ENCODE results near the gene NSMCE1.
"Not testable (repeated sequence)": the region's sequence is repeated elsewhere in the genome, so short reads cannot be mapped to it uniquely, and the experiment has no call there.

Gene NSMCE1

DNA sequence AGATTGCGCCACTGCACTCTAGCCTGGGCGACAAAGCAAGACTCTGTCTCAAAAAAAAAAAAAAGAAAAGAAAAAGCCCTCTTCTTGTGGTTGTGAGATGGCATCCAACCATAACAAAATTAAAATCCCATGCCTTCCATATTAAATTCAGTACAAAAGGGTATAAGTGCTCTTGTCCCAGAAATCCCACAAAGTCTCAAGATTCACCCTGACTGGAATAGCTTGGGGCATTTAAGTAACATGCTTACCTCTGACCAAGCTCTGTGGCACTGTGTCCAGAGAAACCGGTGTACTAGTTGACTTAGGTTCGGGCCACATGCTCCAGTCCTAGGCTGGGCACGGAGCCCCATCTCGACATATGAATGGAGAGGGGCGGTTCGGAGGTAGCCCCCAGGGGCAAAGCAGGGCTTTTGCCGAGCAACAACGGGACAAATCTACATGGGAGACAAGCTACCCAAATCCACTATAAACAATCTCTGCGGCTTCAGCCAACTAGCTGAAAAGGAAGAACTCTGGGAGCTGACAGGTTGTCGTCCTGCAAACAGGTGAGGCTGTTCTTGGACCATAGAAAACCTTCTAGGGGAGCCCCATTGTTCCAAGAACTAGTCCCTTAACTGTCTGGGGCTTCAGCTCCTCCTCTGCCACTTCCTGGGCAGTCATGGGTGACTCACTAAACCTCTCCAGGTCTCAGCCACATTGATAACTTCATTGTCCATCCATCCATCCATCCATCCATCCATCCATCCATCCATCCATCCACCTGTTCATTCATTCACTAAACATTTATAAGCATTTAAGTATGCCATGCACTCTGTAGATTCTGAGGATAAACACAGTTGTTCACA lies 34.9 kb upstream of the NSMCE1 start:
- no peak for DNase-seq (ENCODE audit: low read depth in 2 of 2, low spot score in 1 of 2)

DNA sequence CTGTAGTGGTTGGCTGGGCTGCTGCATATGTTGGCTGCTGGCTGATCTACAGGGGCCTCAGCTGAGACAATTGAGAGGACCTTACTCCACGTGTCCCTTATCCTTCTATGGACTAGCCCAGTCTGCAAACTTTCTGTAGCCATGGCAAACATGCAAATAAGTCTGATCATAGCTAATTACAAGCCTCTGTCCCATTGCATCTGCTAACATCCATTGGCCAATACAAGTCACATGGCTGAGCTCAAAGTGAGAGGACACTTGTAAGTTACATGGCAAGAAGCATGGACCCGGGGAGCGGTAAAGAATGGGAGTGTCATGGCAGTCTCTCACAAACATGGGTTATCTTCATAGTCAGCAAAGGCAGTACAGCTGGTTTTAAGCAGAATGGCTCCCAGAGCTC lies 33.6 kb upstream of the NSMCE1 start:
- DNase-seq (ENCODE audit: low read depth in 2 of 2, low spot score in 1 of 2): no peak

DNA sequence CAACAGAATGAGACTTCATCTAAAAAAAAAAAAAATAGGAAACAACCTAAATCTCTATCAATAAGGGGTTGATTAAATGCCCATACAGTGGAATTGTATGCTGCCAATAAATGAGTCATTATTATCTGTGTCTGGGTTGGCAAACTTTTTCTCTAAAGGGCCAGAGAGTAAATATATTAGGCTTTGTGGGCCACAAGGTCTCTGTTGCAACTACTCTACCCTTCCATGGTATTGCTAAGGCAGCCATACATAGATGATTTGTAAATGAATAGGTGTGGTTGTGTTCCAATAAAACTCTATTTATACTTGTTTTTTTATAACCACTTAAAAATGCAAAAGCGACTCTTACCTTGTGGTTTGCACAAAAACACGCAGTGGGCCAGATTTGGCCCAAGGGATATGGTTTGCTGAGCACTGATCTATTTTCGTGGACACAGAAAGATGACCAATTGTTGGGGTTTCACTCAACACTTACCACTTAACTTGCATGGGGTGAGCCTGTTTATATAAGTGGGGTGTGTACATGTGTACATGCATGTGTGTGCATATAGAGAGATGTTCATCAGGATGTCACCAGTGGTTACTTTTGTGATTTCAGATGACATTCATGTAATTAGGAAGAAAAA lies 32.8 kb upstream of the NSMCE1 start:
- DNase-seq (ENCODE audit: low read depth in 2 of 2, low spot score in 1 of 2): no peak

DNA sequence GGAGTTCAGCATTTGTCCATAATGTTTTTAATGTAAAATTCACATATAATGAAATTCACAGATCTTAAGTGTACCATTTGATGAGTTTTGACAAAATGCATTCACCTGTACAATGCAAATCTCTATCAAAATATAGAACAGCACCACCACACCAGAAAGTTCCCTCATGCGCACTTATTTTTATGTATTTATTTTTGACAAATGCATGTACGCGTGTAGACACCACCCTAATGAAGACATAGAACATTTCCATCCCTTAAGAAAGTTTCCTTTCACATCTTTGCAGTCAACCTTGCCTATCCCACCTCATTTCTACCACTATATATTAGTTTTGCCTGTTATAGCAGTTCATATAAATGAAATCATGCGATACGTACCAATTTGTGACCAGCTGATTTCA lies 29.6 kb upstream of the NSMCE1 start:
- no peak for DNase-seq (ENCODE audit: low read depth in 2 of 2, low spot score in 1 of 2)

DNA sequence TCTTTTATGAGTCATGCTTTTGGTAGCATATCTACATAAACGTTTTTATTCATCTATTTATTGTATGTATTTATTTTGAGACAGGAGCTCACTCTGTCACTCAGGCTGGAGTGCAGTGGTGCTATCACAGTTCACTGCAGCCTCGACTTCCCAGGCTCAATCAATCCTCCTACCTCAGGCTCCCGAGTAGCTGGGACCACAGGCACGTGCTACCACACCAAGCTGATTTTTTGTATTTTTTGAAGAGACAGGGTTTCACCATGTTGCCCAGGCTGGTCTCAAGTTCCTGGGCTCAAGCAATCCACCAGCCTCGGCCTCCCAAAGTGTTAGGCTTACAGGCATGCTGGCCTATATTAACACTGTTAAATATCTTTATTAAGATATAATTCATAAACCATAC lies 24.8 kb upstream of the NSMCE1 start:
- no peak for DNase-seq (ENCODE audit: low read depth in 2 of 2, low spot score in 1 of 2)

DNA sequence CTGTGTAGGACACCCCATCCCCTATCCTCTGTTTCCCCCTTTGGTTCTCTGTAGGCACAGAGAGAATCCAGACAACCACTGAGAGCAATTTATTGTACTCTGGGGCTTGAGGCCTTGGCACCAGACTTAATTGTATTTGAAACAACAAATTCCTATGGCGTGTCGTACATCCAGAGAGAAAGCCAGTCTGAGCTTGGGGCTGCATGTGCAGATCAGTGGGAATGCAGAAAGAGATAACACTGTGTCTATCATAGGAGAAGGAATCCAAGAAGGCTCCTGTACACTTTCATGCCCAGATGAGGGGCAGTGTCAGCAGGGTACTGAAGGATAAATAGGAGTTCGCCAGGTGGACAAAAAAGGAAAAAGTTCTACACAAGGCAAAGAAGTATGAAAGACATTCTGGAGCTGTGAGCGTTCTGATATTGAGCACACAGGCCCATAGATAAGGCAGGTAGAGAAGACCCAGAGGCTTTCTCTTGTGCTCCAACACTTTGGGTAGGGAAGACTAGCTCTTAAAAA lies 23.2 kb upstream of the NSMCE1 start:
- DNase-seq (ENCODE audit: low read depth in 2 of 2, low spot score in 1 of 2): no peak

DNA sequence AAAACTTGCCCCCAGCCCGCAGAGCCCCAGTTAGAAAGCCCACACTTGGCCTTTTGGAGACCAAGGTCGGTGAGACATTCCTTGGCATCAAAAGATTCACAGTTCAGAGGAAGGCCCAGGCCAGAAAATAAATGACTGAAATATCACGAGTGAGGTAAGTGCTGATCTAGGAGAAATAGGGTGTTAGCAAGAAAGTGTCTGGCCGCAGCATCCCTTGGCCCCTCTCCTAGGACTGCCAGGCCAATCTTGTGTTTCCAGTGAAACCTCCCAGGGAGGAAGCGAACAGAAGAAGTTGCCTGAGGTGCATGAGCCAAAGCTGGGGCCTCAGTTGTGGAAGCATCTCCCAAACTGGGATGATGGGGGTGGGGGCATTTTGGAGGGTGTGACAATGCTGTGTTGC lies 22.5 kb upstream of the NSMCE1 start:
- DNase-seq (ENCODE audit: low read depth in 2 of 2, low spot score in 1 of 2): no peak

DNA sequence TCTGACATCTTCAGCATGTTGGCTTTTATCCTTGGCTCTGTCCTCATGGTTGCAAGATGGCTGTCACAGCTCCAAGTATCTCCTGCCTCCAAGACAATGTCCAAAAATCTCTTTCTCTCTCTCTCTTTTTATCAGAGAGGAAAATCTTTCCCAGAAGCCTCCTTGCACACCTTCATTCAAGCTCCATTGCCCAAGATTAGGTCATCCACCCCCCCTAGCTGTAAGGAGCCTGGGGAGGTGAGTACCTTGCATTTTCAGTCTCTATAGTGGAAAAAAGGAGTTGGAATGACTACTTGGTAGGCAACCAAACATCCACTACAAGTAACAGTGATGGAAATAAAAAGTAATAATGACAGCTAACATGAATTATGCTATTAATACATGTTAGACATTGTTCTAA lies 22.0 kb upstream of the NSMCE1 start:
- DNase-seq (ENCODE audit: low read depth in 2 of 2, low spot score in 1 of 2): no peak

DNA sequence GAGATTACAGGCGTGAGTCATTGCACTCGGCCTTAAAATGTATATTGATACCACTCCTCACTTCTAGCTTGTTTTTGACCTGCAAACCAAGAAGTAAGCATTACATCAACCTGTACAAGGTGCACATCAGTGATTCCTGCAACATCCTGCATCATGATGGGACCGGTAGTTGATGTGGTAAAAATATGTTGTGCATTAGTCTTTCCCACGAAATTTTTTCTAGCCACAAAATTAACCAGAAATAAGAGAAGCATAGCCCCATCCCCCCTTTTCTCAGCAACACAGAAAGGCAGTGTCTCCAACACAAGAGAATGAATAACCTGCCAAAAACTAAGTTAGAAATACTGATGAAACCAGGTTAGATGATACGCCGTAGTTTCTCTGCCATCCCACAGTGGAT lies 21.1 kb upstream of the NSMCE1 start:
- no peak for DNase-seq (ENCODE audit: low read depth in 2 of 2, low spot score in 1 of 2)

DNA sequence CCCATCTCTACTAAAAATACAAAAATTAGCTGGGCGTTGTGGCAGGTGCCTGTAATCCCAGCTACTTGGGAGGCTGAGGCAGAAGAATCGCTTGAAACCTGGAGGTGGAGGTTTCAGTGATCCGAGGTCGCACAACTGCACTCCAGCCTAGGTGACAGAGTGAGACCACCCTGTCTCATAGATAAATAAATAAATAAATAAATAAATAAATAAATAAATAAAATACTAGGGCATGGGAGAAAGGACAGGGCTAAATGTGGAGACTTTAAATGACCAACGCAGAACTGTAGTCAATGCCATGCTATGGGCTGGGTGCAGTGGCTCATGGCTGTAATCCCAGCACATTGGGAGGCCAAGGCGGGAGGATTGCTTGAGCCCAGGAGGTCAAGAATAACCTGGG lies 19.7 kb upstream of the NSMCE1 start:
- not testable (repeated sequence) for DNase-seq (ENCODE audit: low read depth in 2 of 2, low spot score in 1 of 2)

DNA sequence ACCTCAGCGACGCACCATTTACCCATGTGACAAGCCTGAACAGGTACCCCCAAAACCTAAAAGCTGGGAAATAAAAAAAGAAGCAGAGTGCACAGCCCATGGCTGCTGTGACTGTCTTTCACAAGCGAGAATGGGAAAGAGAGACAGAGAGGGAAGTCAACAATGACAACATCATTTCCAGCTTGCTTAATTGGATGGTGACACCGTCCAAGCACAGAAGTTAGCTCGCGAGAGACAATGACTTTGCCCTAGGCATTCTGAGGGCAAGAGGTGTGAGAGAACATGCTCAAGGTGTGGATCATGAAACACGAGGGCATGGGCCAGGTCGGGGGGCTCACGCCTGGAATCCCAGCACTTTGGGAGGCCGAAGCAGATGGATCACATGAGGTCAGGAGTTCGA lies 19.3 kb upstream of the NSMCE1 start:
- DNase-seq (ENCODE audit: low read depth in 2 of 2, low spot score in 1 of 2): no peak

DNA sequence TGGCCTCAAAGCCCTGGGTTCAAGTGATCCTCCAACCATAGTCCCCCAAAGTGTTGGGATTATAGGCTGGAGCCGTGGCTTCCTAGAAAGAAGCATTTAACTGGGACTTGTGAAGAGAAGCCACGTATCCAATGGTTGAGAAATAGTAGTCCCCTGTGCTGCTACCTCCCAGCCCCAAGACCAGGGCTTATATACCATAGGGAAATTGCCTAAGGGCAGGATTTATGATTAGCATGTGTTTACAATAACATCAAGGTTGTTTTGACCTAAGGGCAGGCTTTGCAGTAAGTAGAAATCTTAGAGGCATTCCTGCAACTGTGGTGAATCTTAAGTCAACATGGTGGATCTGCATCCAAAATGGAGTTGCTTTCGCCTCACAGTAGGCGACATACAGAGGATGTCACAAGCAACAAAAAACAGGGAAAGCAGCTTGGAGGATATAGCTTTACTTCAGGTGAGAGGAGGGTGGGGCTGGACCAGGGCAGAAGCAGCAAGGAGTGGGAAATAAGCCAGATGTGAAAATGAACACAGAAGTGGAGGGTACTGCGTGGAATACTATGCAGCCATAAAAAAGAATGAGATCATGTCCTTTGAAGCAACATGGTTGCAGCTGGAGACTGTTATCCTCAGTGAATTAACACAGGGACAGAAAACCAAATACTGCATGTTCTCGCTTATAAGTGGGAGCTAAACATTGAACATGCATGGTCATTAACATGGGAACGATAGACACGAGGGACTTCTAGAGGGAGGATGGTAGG lies 18.7 kb upstream of the NSMCE1 start:
- DNase-seq (ENCODE audit: low read depth in 2 of 2, low spot score in 1 of 2): no peak

DNA sequence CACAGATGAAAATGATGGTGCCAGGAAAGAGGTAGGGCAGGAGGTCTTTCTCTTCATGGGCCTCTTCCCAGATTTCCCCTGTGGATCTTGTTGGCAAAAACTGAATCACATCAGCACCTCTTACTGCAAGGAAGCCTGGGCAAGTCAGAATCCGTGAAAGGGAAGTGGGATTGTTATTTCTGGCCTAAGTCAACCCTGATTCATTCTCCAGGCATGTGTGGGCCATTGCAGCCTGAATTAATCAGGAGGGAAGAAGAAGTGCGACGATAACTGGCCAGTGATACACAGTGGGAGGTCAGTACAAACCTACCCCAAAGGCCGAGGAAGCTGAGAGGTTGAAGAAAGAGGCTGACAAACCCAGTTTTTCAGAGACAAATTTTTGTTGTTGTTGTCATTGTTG lies 17.9 kb upstream of the NSMCE1 start:
- no peak for DNase-seq (ENCODE audit: low read depth in 2 of 2, low spot score in 1 of 2)

DNA sequence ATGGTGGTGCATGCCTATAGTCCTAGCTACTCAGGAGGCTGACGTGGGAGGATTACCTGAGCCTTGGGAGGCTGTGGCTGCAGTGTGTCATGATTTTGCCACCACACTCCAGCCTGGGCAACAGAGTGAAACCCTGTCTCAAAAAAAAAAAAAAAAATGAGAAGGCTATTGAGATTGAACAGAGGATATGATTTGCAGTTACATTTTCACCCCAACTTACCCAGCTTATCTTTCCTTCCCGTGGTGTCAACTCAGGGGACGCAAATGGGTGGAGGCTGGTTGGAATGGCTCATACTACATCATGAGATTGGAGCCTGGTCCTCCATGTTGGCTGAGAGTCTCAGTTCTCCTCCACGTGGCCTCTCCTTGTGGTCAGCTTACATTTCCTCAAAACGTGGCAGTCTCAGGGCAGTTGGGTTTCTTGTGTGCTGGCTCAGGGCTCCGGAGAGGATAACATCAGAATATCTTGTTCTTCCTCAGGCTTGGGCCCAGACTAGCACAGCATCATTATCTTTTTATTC lies 17.2 kb upstream of the NSMCE1 start:
- DNase-seq (ENCODE audit: low read depth in 2 of 2, low spot score in 1 of 2): no peak

DNA sequence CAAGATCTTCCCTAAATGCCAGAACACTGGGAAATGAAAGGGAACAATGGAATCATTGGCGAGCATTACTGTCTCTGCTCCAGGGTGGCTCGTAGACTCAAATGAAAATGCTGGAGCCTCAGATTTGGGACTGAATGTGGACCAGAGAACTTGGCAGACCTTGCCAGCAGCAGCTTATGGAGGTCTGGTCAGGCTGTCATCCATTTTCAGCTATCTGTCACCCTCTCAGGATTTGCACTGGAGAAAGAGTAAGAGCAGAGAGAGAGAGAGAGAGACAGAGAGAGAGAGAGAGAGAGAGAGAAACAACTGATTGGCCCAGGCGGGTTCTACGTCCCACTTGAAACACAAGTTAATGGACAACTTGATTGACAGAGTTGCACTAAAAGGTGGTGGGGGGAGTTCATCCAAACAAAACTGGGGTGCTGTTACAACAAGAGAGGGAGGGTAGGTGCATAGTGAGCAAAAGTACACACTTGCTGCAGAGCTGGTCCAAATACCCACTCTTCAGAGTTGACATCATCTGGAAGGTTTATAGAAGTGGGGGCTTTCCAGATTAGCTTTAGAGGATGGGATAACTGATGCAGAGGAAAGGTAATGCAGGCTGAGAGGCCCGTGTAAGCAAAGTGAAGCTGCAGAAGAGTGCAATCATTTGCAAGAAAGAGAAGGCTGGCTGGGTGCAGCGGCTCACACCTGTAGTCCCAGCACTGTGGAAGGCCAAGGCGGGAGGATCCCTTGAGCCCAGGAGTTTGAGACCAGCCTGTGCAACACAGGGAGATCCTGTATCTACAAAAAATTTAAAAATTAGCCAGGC lies 16.5 kb upstream of the NSMCE1 start:
- DNase-seq (ENCODE audit: low read depth in 2 of 2, low spot score in 1 of 2): no peak

DNA sequence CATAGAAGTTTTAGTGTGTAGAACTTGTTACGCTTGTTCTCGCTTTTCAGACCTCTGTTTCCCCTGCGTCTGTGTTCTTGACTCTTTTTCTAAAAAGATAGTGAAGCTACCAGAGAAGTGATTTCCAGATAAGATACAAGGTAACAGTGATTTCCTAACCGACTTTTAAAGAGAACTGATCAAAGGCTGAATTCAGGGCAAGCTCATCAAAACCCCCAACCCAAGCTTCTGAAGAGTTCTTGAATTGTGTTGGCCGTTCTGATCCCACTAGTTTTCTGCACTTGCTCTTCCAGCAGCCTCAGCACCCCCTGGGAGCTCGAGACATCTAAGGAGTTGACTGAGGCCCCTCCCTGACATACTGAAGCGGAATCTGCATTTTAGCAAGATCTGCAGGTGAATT lies 12.7 kb upstream of the NSMCE1 start:
- no peak for DNase-seq (ENCODE audit: low read depth in 2 of 2, low spot score in 1 of 2)

DNA sequence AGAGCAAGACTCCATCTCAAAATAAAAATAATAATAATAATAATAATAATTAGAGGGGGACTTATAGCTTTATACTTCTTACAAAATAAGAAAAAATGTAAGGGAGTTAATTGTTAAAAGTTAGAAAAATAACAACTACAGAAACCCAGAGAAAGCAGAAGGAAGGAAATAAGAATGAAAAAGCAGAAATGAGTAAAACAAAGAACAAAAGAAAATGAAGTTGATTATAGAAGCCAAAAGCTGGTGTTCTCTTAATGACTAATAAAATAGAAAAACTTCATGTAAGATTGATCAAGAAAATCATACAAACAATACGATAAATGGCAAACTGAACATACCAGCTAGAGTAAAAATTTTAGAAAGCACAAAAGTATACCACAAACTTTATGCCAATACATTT lies 6.8 kb upstream of the NSMCE1 start:
- no peak for DNase-seq (ENCODE audit: low read depth in 2 of 2, low spot score in 1 of 2)

DNA sequence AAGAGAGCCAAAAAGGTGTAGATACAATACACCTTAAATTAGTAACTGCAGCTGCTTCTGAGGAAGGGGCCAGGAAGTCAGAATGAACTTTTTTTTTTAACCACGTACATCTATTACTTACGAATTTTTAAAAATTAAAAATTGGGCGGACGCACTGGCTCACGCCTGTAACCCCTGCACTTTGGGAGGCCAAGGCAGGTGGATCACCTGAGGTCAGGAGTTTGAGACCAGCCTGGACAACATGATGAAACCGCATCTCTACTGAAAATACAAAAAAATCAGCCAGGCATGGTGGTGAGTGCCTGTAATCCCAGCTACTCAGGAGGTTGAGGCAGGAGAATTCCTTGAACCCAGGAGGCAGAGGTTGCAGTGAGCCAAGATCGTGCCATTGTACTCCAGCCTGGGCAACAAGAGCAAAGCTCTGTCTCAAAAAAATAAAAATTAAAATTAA lies 5.9 kb upstream of the NSMCE1 start:
- not testable (repeated sequence) for DNase-seq (ENCODE audit: low read depth in 2 of 2, low spot score in 1 of 2)

DNA sequence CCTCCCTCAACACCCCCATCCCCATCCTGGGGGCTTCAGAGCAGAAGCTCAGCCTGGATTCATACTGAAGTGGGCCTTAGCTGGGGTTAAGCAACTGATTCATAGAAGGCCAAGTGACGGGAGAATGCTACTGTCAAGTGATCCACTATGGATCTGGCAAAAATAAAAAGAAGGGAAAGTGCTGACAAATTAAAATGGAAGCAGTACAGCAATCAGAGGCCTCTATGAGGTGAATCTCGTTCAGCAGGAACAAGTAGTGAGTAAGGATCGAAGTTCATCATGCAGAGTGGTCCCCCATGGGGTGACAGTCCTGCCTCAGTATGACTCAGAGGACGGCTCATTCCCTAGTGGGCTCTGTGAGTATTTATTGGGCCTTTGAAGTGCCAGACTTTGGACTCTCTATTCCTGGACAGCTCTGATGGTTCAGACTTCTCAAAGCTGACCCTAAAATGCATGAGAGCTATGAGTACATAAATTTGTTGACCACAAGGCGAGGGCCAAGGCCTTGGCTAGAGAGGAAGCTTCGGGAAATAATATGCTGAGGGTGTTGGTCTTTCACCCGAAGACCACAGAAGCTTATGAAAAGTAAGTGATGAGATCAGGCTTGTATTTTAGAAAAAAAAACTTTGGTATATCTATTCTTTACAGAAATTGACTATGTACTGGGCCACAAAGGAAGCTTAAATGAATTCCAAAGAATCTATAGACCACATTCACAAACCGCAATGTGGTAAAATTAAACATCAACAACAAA lies 5.3 kb upstream of the NSMCE1 start:
- DNase-seq (ENCODE audit: low read depth in 2 of 2, low spot score in 1 of 2): no peak

DNA sequence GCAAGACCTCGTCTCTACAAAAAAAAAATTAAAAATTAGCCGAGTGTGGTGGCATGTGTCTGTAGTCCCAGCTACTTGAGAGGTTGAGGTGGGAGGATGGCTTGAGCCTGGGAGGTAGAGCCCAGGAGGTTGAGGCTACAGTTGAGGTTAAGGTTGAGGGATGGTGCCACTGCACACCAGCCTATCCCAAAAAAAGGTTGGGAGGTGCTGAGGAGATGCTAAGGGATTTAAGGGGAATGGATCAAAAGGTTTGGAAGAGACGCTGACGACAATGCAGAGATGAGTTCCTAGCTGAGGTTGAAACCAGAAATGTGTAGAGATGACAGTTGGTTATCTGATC lies 4.7 kb upstream of the NSMCE1 start:
- no peak for DNase-seq (ENCODE audit: low read depth in 2 of 2, low spot score in 1 of 2)
